Kidney (tissue), 14 donors: Measurements from ENCODE around the gene LDLRAD4. TPM values are rescaled to one million over a fixed set of nuclear protein-coding genes. Genes with fewer than 3 reads are reported as not detected.

Experiments
- DNase-seq, 5 donors: peaks; one replicate each; pipeline ENCODE4 v3.0.0-alpha.2; 2013 to 2020
- FAIRE-seq: peaks from 2 replicates; lab custom pipeline; 2012; peaks lifted over from hg19 to GRCh38; lab: Jason Lieb, UNC
- H3K27ac ChIP-seq, 2 donors: one replicate each; pipeline ENCODE4 v1.7.0; 2013; ENCODE audit warnings: low read depth in 2 of 2, low read length in 2 of 2, inconsistent platforms in 1 of 2
- H3K27me3 ChIP-seq: one replicate; pipeline ENCODE4 v1.7.1; 2013; ENCODE audit warnings: low read length, inconsistent platforms; ENCODE audit not compliant: control insufficient read depth, insufficient read depth
- H3K36me3 ChIP-seq, 3 donors: one replicate each; pipeline versions ENCODE4 v1.7.0 to v1.7.1; 2013; ENCODE audit warnings: low read length in 3 of 3, control low read depth in 1 of 3, inconsistent platforms in 1 of 3; ENCODE audit not compliant: insufficient read depth in 3 of 3, control insufficient read depth in 2 of 3
- H3K4me1 ChIP-seq, 3 donors: one replicate each; pipeline versions ENCODE4 v1.7.0 to v1.7.1; 2013; ENCODE audit warnings: low read length in 3 of 3, inconsistent platforms in 1 of 3, low read depth in 1 of 3; ENCODE audit not compliant: control insufficient read depth in 2 of 3, insufficient read depth in 2 of 3
- H3K4me3 ChIP-seq, 3 donors: one replicate each; pipeline versions ENCODE4 v1.7.0 to v1.8.1; 2013; ENCODE audit warnings: low read length in 3 of 3, control low read depth in 1 of 3, inconsistent platforms in 1 of 3
- H3K9ac ChIP-seq, 3 donors: one replicate each; pipeline versions ENCODE4 v1.7.0 to v1.7.1; 2013; ENCODE audit warnings: low read length in 3 of 3, control low read depth in 1 of 3, inconsistent platforms in 1 of 3
- H3K9me3 ChIP-seq, 3 donors: one replicate each; pipeline versions ENCODE4 v1.7.0 to v1.7.1; 2013; ENCODE audit warnings: low read length in 3 of 3, control low read depth in 1 of 3, inconsistent platforms in 1 of 3; ENCODE audit not compliant: control insufficient read depth in 2 of 3, insufficient read depth in 1 of 3
- CTCF ChIP-seq: IDR thresholded peaks from 3 replicates; pipeline ENCODE4 v1.5.1; 2012; ENCODE audit warnings: mild to moderate bottlenecking, moderate library complexity, borderline replicate concordance; ENCODE audit not compliant: insufficient read depth; ENCODE audit errors: extremely low read depth
- intact Hi-C: fragments of 100-400 bp; cut with DNase I; formaldehyde crosslinking; loops from one replicate; pipeline ENCODE4 v1.11.1; 2022
- polyA plus RNA-seq: library from polyadenylated mRNA; stranded (reverse); fragments of 350-450 nt; fragmentation: Illumina TruSeq; extraction: RNeasy Lipid Tissue Mini Kit (QIAGEN cat#74804); gene quantifications from one replicate; pipeline ENCODE4 v1.2.3, GENCODE V29; 2014; ENCODE audit warnings: low read depth, low replicate concordance; ENCODE audit not compliant: insufficient read depth
- total RNA-seq: library from RNA; stranded (reverse); fragmentation: NEBNext Ultra II Directional; extraction: Animal tissue kit (Norgen Biotek cat#: 25700); gene quantifications from one replicate; pipeline ENCODE4 v1.2.1, GENCODE V29; 2021
- donor health status: control.
- donor health status: control.
- donor health status: control.
- donor health status: control.
- donor health status: control.
- donor health status: DM: yes; HTN: yes; CAD: no.
- donor health status: Normal renal cell carcinoma (clear cell type).

The LDLRAD4 gene
- total and polyA plus RNA-seq, 2 donors from 2014 or later = 2.3 to 42.3 TPM

DNA sequence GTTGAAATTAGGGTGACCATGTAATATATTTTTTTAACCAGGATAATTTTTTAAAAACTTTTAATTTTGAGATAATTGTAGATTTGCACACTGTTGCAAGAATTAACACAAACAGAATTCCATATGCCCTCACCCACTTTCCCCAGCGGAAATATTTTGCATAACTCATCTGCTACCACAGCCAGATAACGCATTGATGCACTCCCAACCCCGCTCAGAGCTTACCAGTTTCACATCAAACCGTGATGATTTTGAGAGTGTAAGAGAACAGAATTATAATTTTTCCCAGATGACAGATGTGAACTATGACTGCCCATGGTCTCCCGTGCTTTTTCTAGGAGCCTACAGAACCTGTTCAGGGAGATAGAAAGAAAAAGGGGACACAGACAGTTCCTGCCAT, 35.2 kb upstream of the LDLRAD4 start:
- Histone ChIP-seq H3K4me3 (no peak overlapping the region), H3K9ac (no peak overlapping the region), H3K27me3 (no peaks in the 10 kb centered on the region), H3K27ac (no peak overlapping the region), H3K9me3 (no peaks in the 10 kb centered on the region), H3K4me1 (peaks cover 0 to 3% (median 0%) of the 10 kb centered on the region in 3 donors), H3K36me3 (no peaks in the 10 kb centered on the region)
- TF ChIP-seq CTCF = no peak
- intact Hi-C loops = no loop called here
- DNase-seq (no peak), FAIRE-seq (no peak)

DNA sequence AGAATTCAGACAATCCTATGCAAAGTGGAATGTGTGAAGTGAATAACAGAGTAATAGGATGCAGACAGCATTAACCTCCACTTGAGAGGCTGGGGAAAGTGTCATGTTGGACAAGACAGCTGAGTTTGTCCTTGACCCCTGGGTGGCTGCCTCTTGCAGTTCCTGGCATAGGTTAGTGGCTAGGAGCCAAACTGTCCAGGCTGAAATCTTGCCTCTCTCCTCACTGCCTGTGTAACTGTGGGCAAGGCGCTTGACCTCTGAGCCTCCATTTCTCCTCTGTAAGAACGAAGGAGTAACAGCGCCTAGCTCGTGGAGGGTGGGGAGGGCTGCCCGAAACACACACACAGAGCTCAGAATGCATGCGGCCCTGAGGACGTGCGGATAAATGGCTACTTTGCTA, 34.8 kb upstream of the LDLRAD4 start:
- Histone ChIP-seq H3K9me3 (no peaks in the 10 kb centered on the region), H3K27me3 (no peaks in the 10 kb centered on the region), H3K9ac (no peak overlapping the region), H3K4me1 (peaks cover 0 to 3% (median 0%) of the 10 kb centered on the region in 3 donors), H3K27ac (no peak overlapping the region), H3K36me3 (no peaks in the 10 kb centered on the region), H3K4me3 (no peak overlapping the region)
- DNase-seq (no peak), FAIRE-seq (no peak)
- no peak for TF ChIP-seq CTCF
- intact Hi-C loops = no loop called here

DNA sequence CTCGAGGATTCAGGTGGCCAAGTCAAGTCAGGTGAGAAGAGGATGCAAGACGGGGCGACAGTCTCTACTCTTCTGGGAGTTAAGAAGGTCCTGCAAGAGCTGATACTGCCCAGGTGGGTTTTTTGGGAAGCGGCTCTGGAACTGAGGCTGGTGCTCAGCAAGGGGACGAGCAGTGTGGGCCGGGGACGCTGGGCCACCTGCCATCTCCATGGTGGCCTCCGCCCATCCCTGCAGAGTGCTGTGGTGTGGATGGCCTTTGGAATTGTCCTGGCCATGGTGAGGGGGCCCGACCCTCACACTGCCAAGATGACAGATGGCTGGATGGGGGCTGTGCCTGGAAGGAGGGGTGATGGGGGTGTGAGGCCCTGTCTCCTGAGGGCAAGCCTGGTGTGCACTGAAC, 34.2 kb upstream of the LDLRAD4 start:
- H3K27ac ChIP-seq = no peak overlapping the region
- FAIRE-seq (no peak), DNase-seq (no peak)
- H3K9ac ChIP-seq = no peak overlapping the region
- no peak overlapping the region for H3K4me3 ChIP-seq
- intact Hi-C loops = no loop called here
- no peak for TF ChIP-seq CTCF
- peaks cover 0 to 3% (median 0%) of the 10 kb centered on the region in 3 donors for H3K4me1 ChIP-seq
- no peaks in the 10 kb centered on the region for H3K9me3 ChIP-seq
- H3K36me3 ChIP-seq = no peaks in the 10 kb centered on the region
- H3K27me3 ChIP-seq = no peaks in the 10 kb centered on the region

- no peaks in the 10 kb centered on the region for H3K9me3 ChIP-seq
- no peaks in the 10 kb centered on the region for H3K27me3 ChIP-seq
- intact Hi-C loops = no loop called here
- peak in 2 of 5 donors; percentile 21 to 23 for DNase-seq
- H3K4me3 ChIP-seq = no peak overlapping the region
- H3K36me3 ChIP-seq = no peaks in the 10 kb centered on the region
- H3K4me1 ChIP-seq = peaks cover 0 to 3% (median 0%) of the 10 kb centered on the region in 3 donors
- no peak overlapping the region for H3K27ac ChIP-seq
- H3K9ac ChIP-seq = no peak overlapping the region
- no peak for TF ChIP-seq CTCF
- no peak for FAIRE-seq
Observed at GRCh38 chr18:13185675-13186198, 32.8 kb upstream of the LDLRAD4 start.
